Measurements from ENCODE around the gene CREB5. TPM values are rescaled to one million over a fixed set of nuclear protein-coding genes. Genes with fewer than 3 reads are reported as not detected.

Gene CREB5
- total RNA-seq, 1 donor from 2014 or later, result 10.3 TPM

DNA sequence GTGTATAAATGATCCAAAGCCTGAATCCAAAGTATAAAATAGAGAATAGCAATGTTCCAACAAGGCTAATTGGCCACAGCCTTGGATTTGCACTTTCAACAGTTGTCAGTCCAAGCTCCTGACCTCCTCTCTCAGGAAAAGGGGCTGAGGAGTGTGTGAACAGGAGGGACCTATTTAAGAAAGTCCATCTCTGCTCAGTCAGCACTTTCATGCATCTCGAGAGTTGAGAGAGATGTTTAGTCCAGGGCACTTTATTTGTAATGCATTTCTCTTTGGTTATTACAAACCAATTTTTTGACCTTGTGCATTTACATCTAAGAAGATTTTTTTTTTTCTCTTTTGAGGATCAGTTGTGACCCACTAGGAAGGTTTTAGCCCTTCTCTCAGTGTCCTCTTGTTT, 244.2 kb downstream of the CREB5 start:
- no peak overlapping the region for H3K27ac ChIP-seq
- no peaks in the 10 kb centered on the region for H3K27me3 ChIP-seq (ENCODE audit: low read depth)
- TF ChIP-seq, protein P1, sequence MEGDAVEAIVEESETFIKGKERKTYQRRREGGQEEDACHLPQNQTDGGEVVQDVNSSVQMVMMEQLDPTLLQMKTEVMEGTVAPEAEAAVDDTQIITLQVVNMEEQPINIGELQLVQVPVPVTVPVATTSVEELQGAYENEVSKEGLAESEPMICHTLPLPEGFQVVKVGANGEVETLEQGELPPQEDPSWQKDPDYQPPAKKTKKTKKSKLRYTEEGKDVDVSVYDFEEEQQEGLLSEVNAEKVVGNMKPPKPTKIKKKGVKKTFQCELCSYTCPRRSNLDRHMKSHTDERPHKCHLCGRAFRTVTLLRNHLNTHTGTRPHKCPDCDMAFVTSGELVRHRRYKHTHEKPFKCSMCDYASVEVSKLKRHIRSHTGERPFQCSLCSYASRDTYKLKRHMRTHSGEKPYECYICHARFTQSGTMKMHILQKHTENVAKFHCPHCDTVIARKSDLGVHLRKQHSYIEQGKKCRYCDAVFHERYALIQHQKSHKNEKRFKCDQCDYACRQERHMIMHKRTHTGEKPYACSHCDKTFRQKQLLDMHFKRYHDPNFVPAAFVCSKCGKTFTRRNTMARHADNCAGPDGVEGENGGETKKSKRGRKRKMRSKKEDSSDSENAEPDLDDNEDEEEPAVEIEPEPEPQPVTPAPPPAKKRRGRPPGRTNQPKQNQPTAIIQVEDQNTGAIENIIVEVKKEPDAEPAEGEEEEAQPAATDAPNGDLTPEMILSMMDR (IDR thresholded peaks at IDR 0.05), result no peak
- H3K4me1 ChIP-seq, result no peaks in the 10 kb centered on the region
- DNase-seq, result no peak
- no peak for ATAC-seq
- H3K36me3 ChIP-seq, result no peaks in the 10 kb centered on the region
- no peak overlapping the region for H3K4me3 ChIP-seq
- peaks cover 10% of the 10 kb centered on the region for H3K9me3 ChIP-seq
- intact Hi-C loops (cut with DNase I), result no loop called here

DNA sequence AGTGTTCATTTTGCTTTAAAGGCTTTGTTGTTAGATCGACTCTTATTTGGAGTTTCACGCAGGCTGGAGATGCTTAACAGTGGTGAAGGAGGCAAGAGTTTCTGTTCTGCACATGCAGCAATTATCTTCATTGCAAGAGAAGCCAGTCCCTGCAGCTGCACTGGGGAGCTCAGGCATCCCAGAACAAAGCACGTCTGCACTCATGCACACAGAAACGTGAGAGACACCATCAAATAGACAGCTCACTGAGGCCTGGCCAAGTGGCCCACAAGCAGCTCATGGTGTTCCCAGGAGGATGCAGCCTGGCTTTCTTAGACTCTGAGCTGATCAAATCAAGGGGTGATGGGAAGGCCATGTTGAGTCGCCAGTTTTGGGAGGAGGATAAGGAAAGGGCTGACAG, 246.1 kb downstream of the CREB5 start:
- intact Hi-C loops (cut with DNase I), result no loop called here
- Histone ChIP-seq H3K9me3 (peaks cover 10% of the 10 kb centered on the region), H3K4me3 (no peak overlapping the region), H3K27me3 (ENCODE audit: low read depth) (no peaks in the 10 kb centered on the region), H3K4me1 (no peaks in the 10 kb centered on the region), H3K27ac (no peak overlapping the region), H3K36me3 (no peaks in the 10 kb centered on the region)
- TF ChIP-seq, protein P1 (IDR thresholded peaks at IDR 0.05), result no peak
- DNase-seq (no peak), ATAC-seq (no peak)

DNA sequence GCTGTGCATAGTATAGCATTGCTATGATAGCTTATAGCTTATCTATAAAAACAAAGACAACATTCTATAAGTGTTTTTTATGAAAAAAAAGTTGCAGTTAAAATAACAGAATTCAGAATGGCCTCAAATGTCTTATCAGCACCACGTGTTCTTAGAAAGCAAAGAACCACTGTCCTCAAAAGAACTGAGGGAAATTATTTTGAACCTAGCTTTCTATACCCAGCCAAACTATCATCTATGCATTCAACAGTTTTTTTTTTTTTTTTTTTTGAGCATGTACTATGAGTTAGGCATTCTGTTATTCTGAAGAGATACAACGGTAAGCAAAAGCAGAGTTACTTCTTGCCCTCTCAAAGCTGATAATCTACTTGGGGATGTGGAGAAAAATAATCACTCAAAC, 247.8 kb downstream of the CREB5 start:
- no peak overlapping the region for H3K27ac ChIP-seq
- no peaks in the 10 kb centered on the region for H3K4me1 ChIP-seq
- TF ChIP-seq, protein P1 (IDR thresholded peaks at IDR 0.05), result no peak
- no peaks in the 10 kb centered on the region for H3K27me3 ChIP-seq (ENCODE audit: low read depth)
- intact Hi-C loops (cut with DNase I), result no loop called here
- ATAC-seq (no peak), DNase-seq (no peak)
- peaks cover 10% of the 10 kb centered on the region for H3K9me3 ChIP-seq
- H3K36me3 ChIP-seq, result no peaks in the 10 kb centered on the region
- H3K4me3 ChIP-seq, result no peak overlapping the region

DNA sequence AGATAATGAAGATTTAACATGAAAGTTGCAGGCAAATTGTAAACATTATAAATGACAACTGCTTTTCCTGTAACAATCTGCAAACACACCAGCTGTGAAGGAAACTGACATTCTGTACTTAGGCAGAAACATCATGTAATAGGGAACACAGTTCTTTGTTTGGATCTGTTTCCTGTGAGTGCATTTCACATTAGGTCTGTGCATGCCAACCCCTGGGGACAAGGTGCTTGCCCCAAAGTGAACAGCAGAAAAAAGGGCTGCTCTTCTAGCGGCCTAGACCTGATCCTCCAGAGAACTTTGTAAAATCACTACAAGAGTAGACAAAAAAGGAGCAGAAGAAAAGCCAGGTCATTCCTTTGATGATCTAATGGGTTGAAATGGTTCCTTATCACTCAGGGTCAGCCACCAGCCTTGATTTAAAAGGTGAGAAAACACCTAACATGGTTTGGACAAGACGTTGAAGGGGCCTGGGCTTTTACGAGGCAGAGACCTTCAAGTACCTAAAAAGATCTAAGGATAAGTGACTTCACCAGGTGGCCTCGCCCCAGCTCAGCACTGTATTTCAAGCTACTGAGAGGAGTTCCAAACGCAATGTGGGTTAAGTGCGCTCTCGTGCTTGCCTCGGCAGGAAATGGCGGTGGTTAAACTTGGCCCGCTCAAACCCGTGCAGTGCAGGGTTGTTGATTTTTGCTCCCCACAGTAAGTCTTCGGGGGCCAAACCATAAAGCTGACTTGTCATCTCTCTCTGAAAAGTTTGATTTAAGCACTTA, 249.7 kb downstream of the CREB5 start:
- ATAC-seq (no peak), DNase-seq (no peak)
- intact Hi-C loops (cut with DNase I), result no loop called here
- no peak overlapping the region for H3K4me3 ChIP-seq
- no peaks in the 10 kb centered on the region for H3K36me3 ChIP-seq
- TF ChIP-seq, protein P1 (IDR thresholded peaks at IDR 0.05), result no peak
- no peak overlapping the region for H3K27ac ChIP-seq
- no peaks in the 10 kb centered on the region for H3K27me3 ChIP-seq (ENCODE audit: low read depth)
- no peaks in the 10 kb centered on the region for H3K4me1 ChIP-seq
- H3K9me3 ChIP-seq, result peaks cover 10% of the 10 kb centered on the region

DNA sequence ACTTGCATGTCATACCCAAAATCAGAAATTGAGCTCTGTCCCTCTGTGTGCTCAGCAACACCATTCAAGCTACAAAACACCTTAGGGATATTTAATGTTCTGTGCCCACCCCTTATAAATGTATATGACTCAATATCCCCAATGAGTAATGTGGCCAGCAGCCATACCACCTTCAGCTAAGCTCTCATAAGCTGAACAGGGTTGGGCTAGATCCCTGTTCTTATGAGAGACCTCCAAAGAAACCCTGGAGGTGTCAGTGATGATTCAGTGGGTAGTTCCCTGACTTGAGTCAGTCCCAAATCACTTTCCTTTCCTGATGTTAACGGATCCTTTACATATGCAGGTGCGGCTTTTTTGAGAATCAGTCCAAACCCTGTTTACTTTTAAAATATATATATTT, 253.8 kb downstream of the CREB5 start:
- ATAC-seq, result no peak
- intact Hi-C loops (cut with DNase I), result no loop called here
- TF ChIP-seq, protein P1 (IDR thresholded peaks at IDR 0.05), result no peak

More for the DNA sequence above, 253.8 kb downstream of the CREB5 start:
- H3K4me3 ChIP-seq, result no peak overlapping the region
- H3K9me3 ChIP-seq, result no peaks in the 10 kb centered on the region
- no peak for DNase-seq
- H3K36me3 ChIP-seq, result no peaks in the 10 kb centered on the region
- H3K4me1 ChIP-seq, result no peaks in the 10 kb centered on the region
- H3K27me3 ChIP-seq (ENCODE audit: low read depth), result no peaks in the 10 kb centered on the region
- no peak overlapping the region for H3K27ac ChIP-seq

Measured in lower lobe of right lung (tissue), 2 donors.